Fibroblast of lung (primary cell): ENCODE results near the gene CDKN2AIP. TPM values are rescaled to one million over a fixed set of nuclear protein-coding genes. Genes with fewer than 3 reads are reported as not detected.
A peak's percentile ranks its signal among the peaks of the same experiment; 100 is the strongest.

Experiments used
- DNase-seq, 2 donors: peaks; one replicate each; pipeline versions ENCODE4 v3.0.0 to v3.0.0-alpha.2; 2010; ENCODE audit warnings: low read depth in 2 of 2
- H2AFZ ChIP-seq: 2 replicates; pipeline ENCODE4 v1.5.1; 2012; ENCODE audit warnings: low read length, control low read depth, inconsistent platforms
- H3K27ac ChIP-seq: 2 replicates; pipeline ENCODE4 v1.5.1; 2011; ENCODE audit warnings: low read length, control low read depth; ENCODE audit not compliant: insufficient read depth
- H3K27me3 ChIP-seq: 2 replicates; pipeline ENCODE4 v1.5.1; 2011; ENCODE audit warnings: mild to moderate bottlenecking, low read length; ENCODE audit not compliant: control insufficient read depth, insufficient read depth
- H3K36me3 ChIP-seq: 2 replicates; pipeline ENCODE4 v1.5.1; 2011; ENCODE audit warnings: low read length; ENCODE audit not compliant: control insufficient read depth, insufficient read depth
- H3K4me1 ChIP-seq: 2 replicates; pipeline ENCODE4 v1.5.1; 2011; ENCODE audit warnings: low read length; ENCODE audit not compliant: control insufficient read depth, insufficient read depth; ENCODE audit errors: extremely low read depth
- H3K4me2 ChIP-seq: 2 replicates; pipeline ENCODE4 v1.5.1; 2011; ENCODE audit warnings: low read length, control low read depth; ENCODE audit not compliant: insufficient read depth; ENCODE audit errors: extremely low read depth
- H3K4me3 ChIP-seq, 4 experiments: fragments of 200-600 bp in 1 of 4; sonication (generic) in 1 of 4; replicated peaks in 1 of 4; 2 replicates each; pipeline ENCODE4 v1.5.1; 2011 to 2016; ENCODE audit warnings: low read length in 4 of 4, low read depth in 3 of 4, mild to moderate bottlenecking in 3 of 4, control low read depth in 2 of 4, inconsistent platforms in 1 of 4, mixed read lengths in 1 of 4; ENCODE audit not compliant: insufficient read depth in 1 of 4; ENCODE audit errors: control extremely low read depth in 1 of 4
- H3K79me2 ChIP-seq: 2 replicates; pipeline ENCODE4 v1.5.1; 2012; ENCODE audit warnings: mild to moderate bottlenecking, low read length, inconsistent platforms; ENCODE audit not compliant: control insufficient read depth, insufficient read depth
- H3K9ac ChIP-seq: 2 replicates; pipeline ENCODE4 v1.5.1; 2011; ENCODE audit warnings: mild to moderate bottlenecking, low read length, control low read depth; ENCODE audit not compliant: insufficient read depth
- H3K9me3 ChIP-seq: 2 replicates; pipeline ENCODE4 v1.5.1; 2012; ENCODE audit warnings: low read depth, low read length; ENCODE audit not compliant: control insufficient read depth, insufficient read depth
- H4K20me1 ChIP-seq: 2 replicates; pipeline ENCODE4 v1.5.1; 2011; ENCODE audit warnings: low read length; ENCODE audit not compliant: control insufficient read depth, insufficient read depth; ENCODE audit errors: extremely low read depth
- EZH2 ChIP-seq: IDR thresholded peaks from 2 replicates; pipeline ENCODE4 v1.5.1; 2012; ENCODE audit warnings: low read length, control low read depth, mild to moderate bottlenecking; ENCODE audit errors: missing control alignments
- polyA plus RNA-seq, 2 donors: library from polyadenylated mRNA; depleted of rRNA in 1 of 2; stranded (reverse) in 1 of 2; unstranded in 1 of 2; fragments of >200 nt; gene quantifications; 2 replicates each; pipeline ENCODE4 v1.2.1, GENCODE V29; 2011 to 2012; ENCODE audit warnings: missing spikeins in 1 of 2
- total RNA-seq: library from RNA; depleted of rRNA; stranded (reverse); fragments of >200 nt; gene quantifications from 2 replicates; pipeline ENCODE4 v1.2.1, GENCODE V29; 2014
- TF ChIP-seq, protein P1 (sequence below), 2 donors: IDR thresholded peaks in 1 of 2; conservative IDR thresholded peaks in 1 of 2; 1 replicate in 1 of 2; 2 replicates in 1 of 2; pipeline ENCODE4 v1.5.1; 2011 to 2012; ENCODE audit warnings: low read length in 2 of 2, control low read depth in 1 of 2, inconsistent platforms in 1 of 2, low read depth in 1 of 2, mild to moderate bottlenecking in 1 of 2

The CDKN2AIP gene
- total and polyA plus RNA-seq, 2 donors (not counting 1 experiment from before 2014, with no cell fraction given): 15.4 to 20.5 TPM

DNA sequence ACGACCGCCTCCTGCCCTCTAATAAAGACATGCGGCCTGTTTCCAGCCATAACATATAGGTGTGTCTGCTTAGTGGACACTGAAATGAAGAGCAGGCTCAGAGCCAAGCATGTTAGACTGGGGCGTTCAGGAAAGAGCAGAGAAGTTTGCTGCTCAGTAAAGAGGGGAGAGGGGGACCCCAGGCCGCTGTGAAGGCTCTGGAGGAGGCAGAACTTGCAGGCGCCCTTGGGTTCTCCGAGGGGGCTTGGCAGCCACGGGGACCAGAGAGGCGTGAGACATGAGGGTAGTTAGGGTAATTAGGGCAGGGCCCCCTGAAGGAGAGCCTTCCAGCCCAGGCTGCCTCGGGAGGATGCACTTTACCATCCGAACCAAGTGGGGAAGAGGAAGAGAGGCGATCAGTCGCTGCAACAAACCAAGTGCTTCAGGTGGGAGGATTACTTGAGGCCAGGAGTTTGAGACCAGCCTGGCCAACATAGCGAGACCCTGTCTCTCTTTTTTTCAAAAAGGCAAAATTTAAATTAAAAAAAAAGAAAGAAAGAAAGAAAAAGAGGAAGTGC is 46.6 kb upstream of the CDKN2AIP start:
- Histone ChIP-seq H3K4me3 (peak overlapping the region in 1 of 4 experiments; percentile 57), H3K9ac (no peak overlapping the region), H3K27me3 (no peaks in the 10 kb centered on the region), H3K4me1 (peaks cover 3% of the 10 kb centered on the region), H2AFZ (peak overlapping the region; percentile 88), H3K4me2 (peak overlapping the region; percentile 92), H3K27ac (no peak overlapping the region), H3K36me3 (no peaks in the 10 kb centered on the region), H4K20me1 (no peaks in the 10 kb centered on the region), H3K79me2 (no peaks in the 10 kb centered on the region), H3K9me3 (no peaks in the 10 kb centered on the region)
- no peak for DNase-seq
- TF ChIP-seq, protein P1, sequence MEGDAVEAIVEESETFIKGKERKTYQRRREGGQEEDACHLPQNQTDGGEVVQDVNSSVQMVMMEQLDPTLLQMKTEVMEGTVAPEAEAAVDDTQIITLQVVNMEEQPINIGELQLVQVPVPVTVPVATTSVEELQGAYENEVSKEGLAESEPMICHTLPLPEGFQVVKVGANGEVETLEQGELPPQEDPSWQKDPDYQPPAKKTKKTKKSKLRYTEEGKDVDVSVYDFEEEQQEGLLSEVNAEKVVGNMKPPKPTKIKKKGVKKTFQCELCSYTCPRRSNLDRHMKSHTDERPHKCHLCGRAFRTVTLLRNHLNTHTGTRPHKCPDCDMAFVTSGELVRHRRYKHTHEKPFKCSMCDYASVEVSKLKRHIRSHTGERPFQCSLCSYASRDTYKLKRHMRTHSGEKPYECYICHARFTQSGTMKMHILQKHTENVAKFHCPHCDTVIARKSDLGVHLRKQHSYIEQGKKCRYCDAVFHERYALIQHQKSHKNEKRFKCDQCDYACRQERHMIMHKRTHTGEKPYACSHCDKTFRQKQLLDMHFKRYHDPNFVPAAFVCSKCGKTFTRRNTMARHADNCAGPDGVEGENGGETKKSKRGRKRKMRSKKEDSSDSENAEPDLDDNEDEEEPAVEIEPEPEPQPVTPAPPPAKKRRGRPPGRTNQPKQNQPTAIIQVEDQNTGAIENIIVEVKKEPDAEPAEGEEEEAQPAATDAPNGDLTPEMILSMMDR (conservative IDR thresholded peaks at IDR 0.05 in 1 of 2, IDR thresholded peaks at IDR 0.05 in 1 of 2; ENCODE audit: low read depth in 1 of 2, low read length in 2 of 2): no peak
- no peak for TF ChIP-seq EZH2

GRCh38 chr4:183398298-183399125 is 45.9 kb upstream of the CDKN2AIP start:
- Histone ChIP-seq H3K9ac (peak overlapping the region; percentile 62), H2AFZ (peak overlapping the region; percentile 88), H3K4me2 (peak overlapping the region; percentile 92), H3K79me2 (no peaks in the 10 kb centered on the region), H3K27me3 (no peaks in the 10 kb centered on the region), H3K27ac (peak overlapping the region; percentile 54), H4K20me1 (no peaks in the 10 kb centered on the region), H3K4me3 (peak overlapping the region; percentile 38 to 57 (median 50)), H3K4me1 (peaks cover 3% of the 10 kb centered on the region), H3K36me3 (no peaks in the 10 kb centered on the region), H3K9me3 (no peaks in the 10 kb centered on the region)
- no peak for TF ChIP-seq EZH2
- TF ChIP-seq, protein P1 (conservative IDR thresholded peaks at IDR 0.05 in 1 of 2, IDR thresholded peaks at IDR 0.05 in 1 of 2; ENCODE audit: low read depth in 1 of 2, low read length in 2 of 2): peak; percentile 47 to 51
- DNase-seq: peak; percentile 69 to 76

GRCh38 chr4:183399126-183399522 is 45.3 kb upstream of the CDKN2AIP start:
- Histone ChIP-seq H3K4me3 (peak overlapping the region in 3 of 4 experiments; percentile 26 to 57 (median 46)), H4K20me1 (no peaks in the 10 kb centered on the region), H3K27me3 (no peaks in the 10 kb centered on the region), H3K4me1 (peaks cover 3% of the 10 kb centered on the region), H3K4me2 (peak overlapping the region; percentile 78), H2AFZ (peak overlapping the region; percentile 69), H3K79me2 (no peaks in the 10 kb centered on the region), H3K36me3 (no peaks in the 10 kb centered on the region), H3K27ac (no peak overlapping the region), H3K9me3 (no peaks in the 10 kb centered on the region), H3K9ac (no peak overlapping the region)
- no peak for TF ChIP-seq EZH2
- TF ChIP-seq, protein P1 (conservative IDR thresholded peaks at IDR 0.05 in 1 of 2, IDR thresholded peaks at IDR 0.05 in 1 of 2; ENCODE audit: low read depth in 1 of 2, low read length in 2 of 2): no peak
- DNase-seq: no peak
